ENCODE results near the gene GAREM1.

DNA sequence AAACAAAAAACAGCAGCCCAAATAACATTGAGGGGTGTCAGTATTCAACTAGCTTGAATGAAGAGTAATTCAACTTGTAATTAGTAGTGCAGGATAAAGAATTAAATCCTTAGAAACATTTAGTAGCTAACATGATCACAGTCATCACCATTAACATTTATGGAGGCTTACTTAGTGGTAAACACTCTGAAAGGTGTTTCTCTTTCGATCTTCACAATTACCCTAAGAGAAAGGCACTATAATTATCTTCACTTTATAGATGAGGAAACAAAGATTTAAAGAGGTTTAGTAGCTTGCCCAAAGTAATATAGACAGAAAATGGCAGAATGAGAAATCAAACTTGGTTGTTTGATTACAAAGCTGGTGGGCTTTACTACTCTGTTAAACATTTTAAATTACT is 81.5 kb downstream of the GAREM1 start:
- TF ChIP-seq CTCF (conservative IDR thresholded peaks at IDR 0.05; ENCODE audit: low read depth, low read length) (no peak), EZH2 (IDR thresholded peaks at IDR 0.05; ENCODE audit: low read length, unreplicated experiment) (no peak)
